GM10248 (cell line): ENCODE data around the gene CNOT1.

Source experiments
- CTCF ChIA-PET: fragments of 300-600 bp; sonication (Branson Sonifier 250); formaldehyde crosslinking; extraction: SDS; loops from one replicate; lab custom pipeline; 2021; ENCODE audit warnings: antibody characterized with exemption; lab: Yijun Ruan, JAX
- POLR2A ChIA-PET: fragments of 350-650 bp; sonication (Branson Sonifier 250); formaldehyde crosslinking; extraction: SDS; loops from one replicate; lab custom pipeline; 2020; ENCODE audit warnings: antibody characterized with exemption; lab: Yijun Ruan, JAX
- DNase-seq: peaks from one replicate; pipeline ENCODE4 v3.0.0; 2012; ENCODE audit errors: extremely low spot score
- CTCF ChIP-seq: IDR thresholded peaks from 2 replicates; pipeline ENCODE4 v1.5.1; 2012; ENCODE audit warnings: mild to moderate bottlenecking, low read depth; ENCODE audit errors: extremely low read depth, missing control alignments, control extremely low read depth

The CNOT1 gene

GRCh38 chr16:58584831-58585505 lies 44.7 kb downstream of the CNOT1 start:
- no peak for TF ChIP-seq CTCF
- DNase-seq, result no peak
- POLR2A ChIA-PET, result no interaction called here
- CTCF ChIA-PET, result no interaction called here

GRCh38 chr16:58582971-58583765 lies 46.5 kb downstream of the CNOT1 start:
- ChIA-PET POLR2A (no interaction called here), CTCF (no interaction called here)

GRCh38 chr16:58582133-58582532 lies 47.5 kb downstream of the CNOT1 start:
- ChIA-PET CTCF (no interaction called here), POLR2A (no interaction called here)
- no peak for TF ChIP-seq CTCF
- DNase-seq, result no peak

More at GRCh38 chr16:58582971-58583765, 46.5 kb downstream of the CNOT1 start:
- no peak for DNase-seq
- TF ChIP-seq CTCF, result no peak

GRCh38 chr16:58579587-58579986 lies 50.0 kb downstream of the CNOT1 start:
- POLR2A ChIA-PET, result no interaction called here
- CTCF ChIA-PET, result interaction anchor here (1.9 to 3.3 kb wide), 3 partner anchors 10 to 17 kb away, joined by 4 to 14 read pairs (median 6); no protein-coding TSS in a partner anchor
- no peak for TF ChIP-seq CTCF
- no peak for DNase-seq

- ChIA-PET POLR2A (no interaction called here), CTCF (interaction anchor here (0.9 to 3.3 kb wide), 5 partner anchors 9 to 53 kb away, joined by 3 to 14 read pairs (median 4); no protein-coding TSS in a partner anchor)
- TF ChIP-seq CTCF, result no peak
- DNase-seq, result no peak
Measured at GRCh38 chr16:58578642-58579041, 51.0 kb downstream of the CNOT1 start.

GRCh38 chr16:58577141-58577540 lies 52.5 kb downstream of the CNOT1 start:
- no peak for DNase-seq
- ChIA-PET CTCF (interaction anchor here (1.5 to 3.3 kb wide), 2 partner anchors 12 kb away, joined by 4 to 14 read pairs; no protein-coding TSS in a partner anchor), POLR2A (no interaction called here)
- no peak for TF ChIP-seq CTCF
